B cell (primary cell): ENCODE results near the gene FTO. TPM values are rescaled to one million over a fixed set of nuclear protein-coding genes. Genes with fewer than 3 reads are reported as not detected.

Experiments
- ATAC-seq: fragments of 200-7000 bp; cut with Tn5 transposase; one replicate; pipeline ENCODE4 v1.10.0; 2021; ENCODE audit warnings: low read depth, mild to moderate bottlenecking, moderate number of reproducible peaks, moderate library complexity
- CTCF ChIA-PET: fragments of 350-600 bp; sonication (Branson Sonifier 250); formaldehyde crosslinking; loops from one replicate; lab custom pipeline; 2021; ENCODE audit warnings: antibody characterized with exemption, inconsistent platforms; lab: Charles Lee
- POLR2A ChIA-PET: fragments of 350-600 bp; sonication (Branson Sonifier 250); formaldehyde crosslinking; loops from one replicate; lab custom pipeline; 2021; ENCODE audit warnings: antibody characterized with exemption; lab: Charles Lee
- DNase-seq: peaks from one replicate; pipeline ENCODE4 v3.0.0; 2013
- H2AFZ ChIP-seq: 2 replicates; pipeline ENCODE4 v1.6.1; 2012; ENCODE audit warnings: mild to moderate bottlenecking, low read depth, low read length; ENCODE audit not compliant: insufficient read depth, poor library complexity, severe bottlenecking
- H3K27ac ChIP-seq, 2 donors: 1 replicate in 1 of 2; 2 replicates in 1 of 2; pipeline ENCODE4 v1.5.1; 2012 to 2013; ENCODE audit warnings: low read length in 2 of 2, mild to moderate bottlenecking in 2 of 2, moderate library complexity in 1 of 2
- H3K27me3 ChIP-seq, 4 experiments: fragments of 200-600 bp in 1 of 4; sonication (generic) in 1 of 4; replicated peaks in 1 of 4; 1 replicate in 2 of 4; 2 replicates in 2 of 4; pipeline versions ENCODE4 v1.6.1 to v1.7.0; 2013 to 2016; ENCODE audit warnings: low read length in 3 of 4, mild to moderate bottlenecking in 2 of 4, mixed read lengths in 1 of 4, moderate library complexity in 1 of 4; ENCODE audit not compliant: insufficient read depth in 4 of 4, control insufficient read depth in 3 of 4; ENCODE audit errors: control extremely low read depth in 1 of 4
- H3K36me3 ChIP-seq, 2 experiments: replicated peaks in 1 of 2; 1 replicate in 1 of 2; 2 replicates in 1 of 2; pipeline versions ENCODE4 v1.6.1 to v1.7.1; 2013; ENCODE audit warnings: low read length in 1 of 2; ENCODE audit not compliant: insufficient read depth in 2 of 2, control insufficient read depth in 1 of 2; ENCODE audit errors: control extremely low read depth in 1 of 2, extremely low read depth in 1 of 2
- H3K4me1 ChIP-seq, 2 donors: fragments of 200-600 bp in 1 of 2; sonication (generic) in 1 of 2; 1 replicate in 1 of 2; 2 replicates in 1 of 2; pipeline versions ENCODE4 v1.5.1 to v1.6.1; 2013 to 2017; ENCODE audit warnings: low read length in 2 of 2; ENCODE audit not compliant: control insufficient read depth in 2 of 2, insufficient read depth in 2 of 2
- H3K4me2 ChIP-seq: replicated peaks from 2 replicates; pipeline ENCODE3; 2012; ENCODE audit warnings: mild to moderate bottlenecking, low read depth, low read length; ENCODE audit not compliant: poor library complexity, severe bottlenecking
- H3K4me3 ChIP-seq, 5 experiments: fragments of 200-600 bp in 1 of 5; sonication (generic) in 1 of 5; 1 replicate in 3 of 5; 2 replicates in 2 of 5; pipeline versions ENCODE4 v1.5.1 to v1.7.0; 2011 to 2016; ENCODE audit warnings: low read length in 4 of 5, mild to moderate bottlenecking in 4 of 5, low read depth in 2 of 5, control low read depth in 1 of 5, moderate library complexity in 1 of 5; ENCODE audit not compliant: insufficient read depth in 1 of 5; ENCODE audit errors: control extremely low read depth in 1 of 5, extremely low read depth in 1 of 5
- H3K79me2 ChIP-seq: fragments of 200-600 bp; sonication (generic); one replicate; pipeline ENCODE4 v1.6.0; 2016; ENCODE audit warnings: low read length; ENCODE audit not compliant: control insufficient read depth, insufficient read depth
- H3K9ac ChIP-seq: fragments of 200-600 bp; sonication (generic); 2 replicates; pipeline ENCODE4 v1.6.1; 2017; ENCODE audit warnings: mild to moderate bottlenecking, low read length, moderate library complexity
- H3K9me3 ChIP-seq, 3 donors: one replicate each; pipeline versions ENCODE4 v1.6.1 to v1.7.1; 2013; ENCODE audit warnings: low read length in 2 of 3; ENCODE audit not compliant: control insufficient read depth in 2 of 3, insufficient read depth in 1 of 3; ENCODE audit errors: control extremely low read depth in 1 of 3
- H4K20me1 ChIP-seq: 2 replicates; pipeline ENCODE4 v1.6.0; 2012; ENCODE audit warnings: mild to moderate bottlenecking, low read length; ENCODE audit not compliant: insufficient read depth, control insufficient read depth, poor library complexity, severe bottlenecking
- H3K27ac Mint-ChIP-seq: one replicate; pipeline ENCODE4 v1.8.0; 2021; ENCODE audit warnings: mixed read lengths
- H3K27me3 Mint-ChIP-seq: one replicate; pipeline ENCODE4 v1.8.0; 2021; ENCODE audit warnings: mixed read lengths
- H3K4me1 Mint-ChIP-seq: one replicate; pipeline ENCODE4 v1.8.0; 2021; ENCODE audit warnings: mixed read lengths
- H3K4me3 Mint-ChIP-seq: one replicate; pipeline ENCODE4 v1.8.0; 2021; ENCODE audit warnings: mixed read lengths
- H3K9me3 Mint-ChIP-seq: one replicate; pipeline ENCODE4 v1.8.0; 2022; ENCODE audit warnings: mixed read lengths; ENCODE audit not compliant: insufficient read depth
- EZH2 ChIP-seq: IDR thresholded peaks from 2 replicates; pipeline ENCODE4 v1.6.1; 2012; ENCODE audit warnings: borderline replicate concordance, low read depth, mild to moderate bottlenecking, moderate library complexity, low read length; ENCODE audit not compliant: insufficient read depth, poor library complexity, severe bottlenecking
- WGBS: methylation state at CpG from one replicate; pipeline ENCODE4 v1.1.5; 2013; ENCODE audit warnings: missing lambda C conversion rate; ENCODE audit not compliant: insufficient coverage; 5-methylcytosine and 5-hydroxymethylcytosine counted together
- intact Hi-C: fragments of 100-400 bp; cut with micrococcal nuclease; formaldehyde crosslinking; loops from one replicate; pipeline ENCODE4 v1.10.0; 2022
- polyA plus RNA-seq: library from polyadenylated mRNA; depleted of rRNA; stranded (reverse); fragments of >200 nt; gene quantifications from 2 replicates; pipeline ENCODE4 v1.2.3, GENCODE V29; 2012
- total RNA-seq, 2 donors: library from RNA; stranded (reverse); fragments of 120-200 nt in 1 of 2; gene quantifications; 1 replicate in 1 of 2; 2 replicates in 1 of 2; pipeline versions ENCODE4 v1.2.3 to v1.2.4, GENCODE V29; 2013 to 2022
- TF ChIP-seq, protein P1 (sequence below): fragments of 200-600 bp; IDR thresholded peaks from one replicate; pipeline ENCODE4 v1.8.0; 2022; ENCODE audit warnings: antibody characterized with exemption, mild to moderate bottlenecking

The FTO gene
- total and polyA plus RNA-seq, 2 donors (not counting 1 experiment from before 2014, with no cell fraction given) = 26.5 to 68.5 TPM

DNA sequence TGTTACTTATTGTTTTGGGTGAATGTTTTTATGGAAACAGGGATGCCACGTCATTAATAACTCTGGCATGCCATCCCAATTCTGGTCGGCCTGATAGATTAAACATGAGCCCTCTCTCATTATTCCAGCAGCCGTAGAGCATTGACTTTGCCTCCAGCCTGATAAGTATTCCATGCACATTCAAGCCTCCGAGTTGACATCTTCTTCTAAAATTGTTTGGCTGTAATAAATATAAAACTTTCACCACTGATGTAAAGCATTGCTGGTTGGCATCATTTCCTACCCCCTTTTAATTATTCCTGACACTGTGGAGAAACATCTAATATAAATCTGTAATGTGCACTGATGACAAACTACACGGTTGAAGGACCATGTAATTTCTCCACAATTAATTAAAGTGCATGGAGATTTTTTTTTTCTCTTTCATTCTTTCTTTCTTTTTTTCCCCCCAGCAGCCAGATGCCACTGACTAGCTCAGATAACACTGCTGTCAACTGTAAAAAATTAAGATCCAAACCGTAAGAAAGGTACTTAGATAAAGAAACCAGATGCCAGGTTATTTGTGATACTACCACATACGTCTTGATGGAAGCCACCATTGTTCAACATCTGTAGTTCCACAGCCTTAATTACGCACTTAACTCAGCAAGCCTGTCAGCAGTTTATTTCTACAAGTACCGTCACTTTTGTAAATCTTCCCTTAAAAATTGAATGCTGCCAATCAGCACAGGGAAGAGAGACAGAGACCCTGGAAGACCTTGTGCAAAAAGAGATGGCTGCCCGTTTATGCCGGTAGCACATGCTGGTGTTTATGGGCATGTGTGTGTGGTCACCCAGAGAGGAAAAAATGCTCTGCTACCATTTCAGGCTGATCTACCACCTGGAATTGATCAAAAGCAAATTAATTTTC is 344.9 kb downstream of the FTO start:
- intact Hi-C loops = no loop called here
- Histone ChIP-seq H2AFZ (no peak overlapping the region), H4K20me1 (no peaks in the 10 kb centered on the region), H3K79me2 (no peaks in the 10 kb centered on the region), H3K9me3 (no peaks in the 10 kb centered on the region), H3K4me1 (no peaks in the 10 kb centered on the region), H3K4me3 (no peak overlapping the region), H3K4me2 (no peak overlapping the region), H3K27ac (no peak overlapping the region), H3K27me3 (no peaks in the 10 kb centered on the region), H3K36me3 (no peaks in the 10 kb centered on the region), H3K9ac (no peak overlapping the region)
- TF ChIP-seq, protein P1, sequence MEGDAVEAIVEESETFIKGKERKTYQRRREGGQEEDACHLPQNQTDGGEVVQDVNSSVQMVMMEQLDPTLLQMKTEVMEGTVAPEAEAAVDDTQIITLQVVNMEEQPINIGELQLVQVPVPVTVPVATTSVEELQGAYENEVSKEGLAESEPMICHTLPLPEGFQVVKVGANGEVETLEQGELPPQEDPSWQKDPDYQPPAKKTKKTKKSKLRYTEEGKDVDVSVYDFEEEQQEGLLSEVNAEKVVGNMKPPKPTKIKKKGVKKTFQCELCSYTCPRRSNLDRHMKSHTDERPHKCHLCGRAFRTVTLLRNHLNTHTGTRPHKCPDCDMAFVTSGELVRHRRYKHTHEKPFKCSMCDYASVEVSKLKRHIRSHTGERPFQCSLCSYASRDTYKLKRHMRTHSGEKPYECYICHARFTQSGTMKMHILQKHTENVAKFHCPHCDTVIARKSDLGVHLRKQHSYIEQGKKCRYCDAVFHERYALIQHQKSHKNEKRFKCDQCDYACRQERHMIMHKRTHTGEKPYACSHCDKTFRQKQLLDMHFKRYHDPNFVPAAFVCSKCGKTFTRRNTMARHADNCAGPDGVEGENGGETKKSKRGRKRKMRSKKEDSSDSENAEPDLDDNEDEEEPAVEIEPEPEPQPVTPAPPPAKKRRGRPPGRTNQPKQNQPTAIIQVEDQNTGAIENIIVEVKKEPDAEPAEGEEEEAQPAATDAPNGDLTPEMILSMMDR = no peak
- TF ChIP-seq EZH2 = no peak
- Mint-ChIP-seq H3K4me3 (no peak overlapping the region), H3K9me3 (no peaks in the 10 kb centered on the region), H3K4me1 (no peaks in the 10 kb centered on the region), H3K27me3 (no peaks in the 10 kb centered on the region), H3K27ac (no peak overlapping the region)
- ATAC-seq (no peak), DNase-seq (no peak)
- CTCF ChIA-PET = no interaction called here
- POLR2A ChIA-PET = no interaction called here
- WGBS = 100% methylated on average over 6 of the region's 11 CpGs
